Stimulated activated CD8-positive, alpha-beta memory T cell treated with anti-CD3 and anti-CD28 coated beads, Interleukin-15, amount 100 ng/mL, for 48 hours (primary cell): ENCODE data around the gene TXN.
"Not testable (repeated sequence)": the region's sequence is repeated elsewhere in the genome, so short reads cannot be mapped to it uniquely, and the experiment has no call there.

Experiments
- DNase-seq, 2 donors: peaks; one replicate each; pipeline ENCODE4 v3.0.0-alpha.2; 2020; ENCODE audit warnings: low read depth in 2 of 2

Gene TXN

GRCh38 chr9:110257097-110257841 is 962 bp upstream of the TXN start:
- no peak for DNase-seq

- peak; percentile 60 to 61 for DNase-seq
Observed at GRCh38 chr9:110255463-110256379, 586 bp downstream of the TXN start.

DNA sequence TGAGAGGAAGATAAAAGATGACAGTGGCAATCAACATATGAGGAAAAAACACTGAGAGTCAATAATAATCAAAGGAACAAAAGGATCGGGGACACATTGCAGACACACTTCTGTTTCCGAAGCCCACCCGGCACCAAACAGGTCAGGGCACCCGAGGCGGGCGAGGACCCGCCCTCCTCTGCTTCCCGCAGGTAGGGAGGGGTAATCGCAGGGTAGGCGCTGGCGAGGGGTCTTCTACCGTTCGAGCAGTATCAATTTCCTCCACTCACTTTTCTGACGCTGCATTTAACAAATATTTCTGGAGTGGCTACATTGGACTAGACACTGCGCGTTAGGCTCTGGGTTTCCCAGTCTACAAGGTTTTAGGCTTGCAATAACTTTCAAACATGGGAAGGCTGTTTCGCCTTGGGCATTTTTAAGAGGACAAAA is 1.3 kb downstream of the TXN start:
- DNase-seq = no peak

- no peak for DNase-seq
Observed at GRCh38 chr9:110254500-110254899, 1.8 kb downstream of the TXN start.

- no peak for DNase-seq
Observed at GRCh38 chr9:110252509-110253139, 3.7 kb downstream of the TXN start.

GRCh38 chr9:110251770-110252169 is 4.5 kb downstream of the TXN start:
- not testable (repeated sequence) for DNase-seq

DNA sequence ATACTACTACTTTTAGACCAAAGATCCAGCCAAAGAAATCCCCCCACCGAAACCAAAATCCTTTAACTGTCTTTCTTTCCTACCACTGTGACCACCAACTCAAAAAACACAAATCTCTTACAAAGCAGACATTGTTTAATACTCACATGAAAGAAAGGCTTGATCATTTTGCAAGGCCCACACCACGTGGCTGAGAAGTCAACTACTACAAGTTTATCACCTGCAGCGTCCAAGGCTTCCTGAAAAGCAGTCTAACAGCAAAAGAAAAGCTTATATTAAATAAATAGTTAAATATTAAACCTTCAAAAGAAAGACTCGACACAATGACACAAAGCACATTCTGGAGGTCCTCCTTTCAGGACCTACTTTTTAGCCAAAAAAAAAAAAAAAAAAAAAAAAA is 5.1 kb downstream of the TXN start:
- DNase-seq = no peak

DNA sequence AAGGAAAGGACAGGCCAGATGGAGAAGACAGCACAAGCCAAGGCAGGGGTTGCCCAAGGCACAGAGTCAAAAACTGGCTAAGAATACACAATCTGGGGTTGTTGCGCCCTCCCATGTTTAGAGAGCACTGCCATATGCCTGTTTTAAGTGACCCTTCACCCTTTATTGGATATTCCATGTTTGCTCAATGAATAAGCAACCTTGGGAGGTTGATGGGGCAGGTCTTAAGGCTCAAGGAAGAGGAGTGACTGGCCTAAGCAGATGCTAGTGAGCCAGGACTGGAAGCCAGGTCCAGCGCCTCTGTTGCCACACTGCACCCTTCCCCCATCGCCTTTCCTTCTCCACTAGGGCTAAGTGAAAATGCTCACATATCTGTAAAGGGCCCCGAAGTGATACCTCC is 6.7 kb downstream of the TXN start:
- DNase-seq = no peak

- DNase-seq = no peak
Observed at GRCh38 chr9:110248361-110248760, 7.9 kb downstream of the TXN start.

DNA sequence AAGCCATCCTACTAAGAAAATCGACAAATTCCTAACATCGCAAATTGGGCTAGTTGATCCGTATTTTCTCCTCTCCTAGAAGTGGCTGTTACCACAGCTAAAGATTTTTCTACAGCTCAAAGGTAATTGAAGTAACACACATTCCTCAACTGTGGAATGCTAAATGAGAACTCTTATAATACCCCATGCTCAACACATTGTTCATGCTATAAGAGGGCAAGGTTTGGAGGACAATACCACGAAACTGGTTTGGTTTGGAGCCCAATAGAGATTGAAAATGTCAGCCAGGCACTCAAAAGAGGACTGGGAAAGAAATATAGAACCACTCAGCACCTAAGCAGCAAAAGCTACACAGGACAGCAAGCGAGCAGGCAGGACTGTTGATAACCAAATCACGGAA is 10.1 kb downstream of the TXN start:
- no peak for DNase-seq

DNA sequence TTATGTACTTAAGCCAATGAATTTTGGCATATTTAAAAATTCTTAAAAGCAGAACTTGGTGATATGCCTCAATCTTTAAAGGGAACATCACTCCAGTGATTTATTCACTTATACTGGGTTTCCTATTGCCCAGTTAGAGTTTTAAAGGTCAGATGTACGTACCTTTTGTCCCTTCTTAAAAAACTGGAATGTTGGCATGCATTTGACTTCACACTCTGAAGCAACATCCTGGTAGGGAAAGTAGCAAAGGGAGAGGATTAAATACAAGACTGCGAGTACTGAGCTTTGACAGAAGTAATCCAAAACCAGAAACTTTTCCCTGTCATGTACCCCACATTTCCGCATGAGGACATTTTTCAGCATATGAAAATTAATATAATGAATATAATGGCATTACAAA is 11.7 kb downstream of the TXN start:
- DNase-seq = no peak

GRCh38 chr9:110241858-110242321 is 14.4 kb downstream of the TXN start:
- no peak for DNase-seq

GRCh38 chr9:110241260-110241857 is 14.9 kb downstream of the TXN start:
- DNase-seq = no peak

GRCh38 chr9:110240198-110240597 is 16.1 kb downstream of the TXN start:
- no peak for DNase-seq

DNA sequence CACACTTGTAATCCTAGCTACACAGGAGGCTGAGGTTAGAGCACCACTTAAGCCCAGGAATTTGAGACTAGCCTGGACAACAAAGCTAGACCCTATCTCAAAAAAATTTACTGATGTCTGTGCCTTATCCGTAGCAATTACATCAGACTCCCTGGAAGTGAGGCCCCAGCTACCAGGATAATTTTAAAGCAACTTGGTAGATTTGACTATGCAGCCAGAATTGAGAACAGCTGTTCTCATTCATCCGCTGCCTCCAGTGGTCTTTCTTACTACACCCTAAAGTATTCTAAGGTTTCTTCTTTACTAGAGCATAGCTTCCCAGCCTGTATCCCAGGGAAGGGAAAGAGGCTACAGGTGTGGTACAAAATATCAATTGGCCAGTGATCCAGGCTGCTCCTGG is 28.0 kb downstream of the TXN start:
- DNase-seq = no peak

- DNase-seq = no peak
Observed at GRCh38 chr9:110224583-110224982, 31.7 kb downstream of the TXN start.

- no peak for DNase-seq
Observed at GRCh38 chr9:110220809-110221208, 35.5 kb downstream of the TXN start.

DNA sequence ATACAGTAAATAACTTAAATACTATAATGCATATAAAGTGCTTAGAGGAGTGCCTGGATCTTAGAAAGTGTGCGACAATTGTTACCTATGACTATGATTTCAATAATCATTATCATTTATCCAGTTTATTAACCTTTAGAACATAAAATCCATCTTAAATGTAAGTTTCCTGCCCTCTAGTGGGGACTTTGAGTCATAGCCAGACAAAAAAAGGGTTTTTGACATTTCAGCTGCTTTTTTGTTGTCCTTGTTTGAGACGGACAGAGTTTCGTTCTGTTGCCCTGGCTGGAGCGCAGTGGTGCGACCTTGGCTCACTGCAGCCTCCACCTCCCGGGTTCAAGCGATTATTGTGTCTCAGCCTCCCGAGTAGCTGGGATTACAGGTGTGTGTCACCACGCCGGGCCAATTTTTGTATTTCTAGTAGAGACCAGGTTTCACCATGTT is 38.6 kb downstream of the TXN start:
- no peak for DNase-seq

- DNase-seq = no peak
Observed at GRCh38 chr9:110214586-110215355, 41.5 kb downstream of the TXN start.

DNA sequence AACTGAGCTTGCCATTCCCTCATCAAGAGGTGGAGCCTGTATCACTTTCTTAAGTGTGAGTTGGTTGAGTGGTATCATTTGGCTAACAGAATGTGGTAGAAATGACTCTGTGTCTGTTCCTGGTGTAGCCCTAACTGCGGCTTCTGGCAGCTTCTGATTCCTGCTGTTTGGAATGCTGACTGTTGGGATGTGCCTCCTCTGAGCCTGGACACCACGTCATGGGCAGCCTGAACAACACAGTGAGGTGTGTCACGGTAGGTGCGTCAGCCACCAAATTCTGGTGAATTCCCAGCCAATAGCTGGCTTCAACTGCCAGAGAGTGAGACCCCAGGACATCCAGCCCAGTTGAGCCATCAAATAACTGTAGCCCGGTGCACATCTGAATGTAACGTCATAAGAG is 42.2 kb downstream of the TXN start:
- DNase-seq = no peak

GRCh38 chr9:110213413-110214044 is 42.8 kb downstream of the TXN start:
- no peak for DNase-seq
